ENCODE data around the gene GRWD1.

The GRWD1 gene

GRCh38 chr19:48433337-48433736, 12.4 kb upstream of the GRWD1 start:
- Histone ChIP-seq H2AFZ (ENCODE audit: insufficient read depth, low read length, poor library complexity) (no peak overlapping the region), H4K8ac (ENCODE audit: low read depth, low read length) (no peak overlapping the region)
- WGBS (ENCODE audit: extremely low coverage, insufficient coverage, insufficient read length) = no CpG with 5 or more reads among the region's 8 CpGs

GRCh38 chr19:48436586-48436985, 9.2 kb upstream of the GRWD1 start:
- Histone ChIP-seq H4K91ac (ENCODE audit: low read depth, low read length) (peak overlapping the region; percentile 27), H3K4me2 (ENCODE audit: low read length) (no peak overlapping the region), H3K27me3 (ENCODE audit: insufficient read depth, low read length) (no peaks in the 10 kb centered on the region), H2AK5ac (ENCODE audit: low read length) (no peak overlapping the region), H3K4me3 (ENCODE audit: low read depth, low read length) (no peak overlapping the region), H3K9ac (ENCODE audit: low read length) (no peak overlapping the region), H2AFZ (ENCODE audit: insufficient read depth, low read length, poor library complexity) (no peak overlapping the region), H3K18ac (ENCODE audit: low read length) (no peak overlapping the region), H3K23ac (ENCODE audit: low read length) (no peak overlapping the region), H2BK12ac (ENCODE audit: low read length) (peak overlapping the region; percentile 23), H2BK120ac (ENCODE audit: insufficient read depth, low read length, poor library complexity) (peak overlapping the region; percentile 9), H2BK5ac (ENCODE audit: low read depth, low read length, poor library complexity) (no peak overlapping the region), H3K9me3 (ENCODE audit: insufficient read depth, low read depth, low read length) (peaks cover 2% of the 10 kb centered on the region), H3K79me2 (ENCODE audit: control insufficient read depth, insufficient read depth, low read length, poor library complexity) (no peaks in the 10 kb centered on the region), H3K14ac (ENCODE audit: low read length) (no peak overlapping the region), H4K8ac (ENCODE audit: low read depth, low read length) (peak overlapping the region; percentile 0), H3K36me3 (ENCODE audit: control insufficient read depth in 1 of 2, insufficient read depth in 2 of 2, low read length in 2 of 2) (no peaks in the 10 kb centered on the region), H3K4ac (ENCODE audit: low read depth, low read length) (no peak overlapping the region), H3K4me1 (ENCODE audit: control insufficient read depth in 1 of 2, insufficient read depth in 2 of 2, low read length in 2 of 2) (peaks cover 21 to 23% of the 10 kb centered on the region in 2 experiments), H4K12ac (ENCODE audit: low read depth, low read length) (no peak overlapping the region), H3K27ac (ENCODE audit: low read depth, low read length) (peak overlapping the region; percentile 1), H3K79me1 (ENCODE audit: low read length) (peaks cover 13% of the 10 kb centered on the region)
- no peak for DNase-seq
- no CpG with 5 or more reads among the region's 5 CpGs for WGBS (ENCODE audit: extremely low coverage, insufficient coverage, insufficient read length)

More at GRCh38 chr19:48433337-48433736, 12.4 kb upstream of the GRWD1 start:
- Histone ChIP-seq H3K36me3 (ENCODE audit: control insufficient read depth in 1 of 2, insufficient read depth in 2 of 2, low read length in 2 of 2) (no peaks in the 10 kb centered on the region), H2BK120ac (ENCODE audit: insufficient read depth, low read length, poor library complexity) (no peak overlapping the region), H2AK5ac (ENCODE audit: low read length) (no peak overlapping the region), H3K27me3 (ENCODE audit: insufficient read depth, low read length) (no peaks in the 10 kb centered on the region), H3K27ac (ENCODE audit: low read depth, low read length) (no peak overlapping the region), H2BK5ac (ENCODE audit: low read depth, low read length, poor library complexity) (no peak overlapping the region), H3K9ac (ENCODE audit: low read length) (no peak overlapping the region), H3K18ac (ENCODE audit: low read length) (no peak overlapping the region), H4K91ac (ENCODE audit: low read depth, low read length) (no peak overlapping the region), H3K4me3 (ENCODE audit: low read depth, low read length) (no peak overlapping the region), H3K4ac (ENCODE audit: low read depth, low read length) (no peak overlapping the region), H4K12ac (ENCODE audit: low read depth, low read length) (no peak overlapping the region), H3K4me2 (ENCODE audit: low read length) (no peak overlapping the region), H3K9me3 (ENCODE audit: insufficient read depth, low read depth, low read length) (peaks cover 2% of the 10 kb centered on the region), H3K14ac (ENCODE audit: low read length) (no peak overlapping the region), H2BK12ac (ENCODE audit: low read length) (no peak overlapping the region), H3K79me1 (ENCODE audit: low read length) (peaks cover 13% of the 10 kb centered on the region), H3K23ac (ENCODE audit: low read length) (no peak overlapping the region), H3K4me1 (ENCODE audit: control insufficient read depth in 1 of 2, insufficient read depth in 2 of 2, low read length in 2 of 2) (peaks cover 21 to 23% of the 10 kb centered on the region in 2 experiments), H3K79me2 (ENCODE audit: control insufficient read depth, insufficient read depth, low read length, poor library complexity) (no peaks in the 10 kb centered on the region)
- DNase-seq = no peak

GRCh38 chr19:48441360-48442050, 4.3 kb upstream of the GRWD1 start:
- Histone ChIP-seq H4K8ac (ENCODE audit: low read depth, low read length) (no peak overlapping the region), H2BK12ac (ENCODE audit: low read length) (no peak overlapping the region), H3K4me3 (ENCODE audit: low read depth, low read length) (no peak overlapping the region), H3K4ac (ENCODE audit: low read depth, low read length) (no peak overlapping the region), H4K12ac (ENCODE audit: low read depth, low read length) (no peak overlapping the region), H2AK5ac (ENCODE audit: low read length) (no peak overlapping the region), H3K23ac (ENCODE audit: low read length) (no peak overlapping the region), H3K18ac (ENCODE audit: low read length) (no peak overlapping the region), H4K91ac (ENCODE audit: low read depth, low read length) (no peak overlapping the region), H2BK120ac (ENCODE audit: insufficient read depth, low read length, poor library complexity) (no peak overlapping the region), H2AFZ (ENCODE audit: insufficient read depth, low read length, poor library complexity) (no peak overlapping the region), H3K79me2 (ENCODE audit: control insufficient read depth, insufficient read depth, low read length, poor library complexity) (peaks cover 2% of the 10 kb centered on the region), H3K14ac (ENCODE audit: low read length) (no peak overlapping the region), H3K79me1 (ENCODE audit: low read length) (peaks cover 14% of the 10 kb centered on the region), H3K27me3 (ENCODE audit: insufficient read depth, low read length) (no peaks in the 10 kb centered on the region), H3K9me3 (ENCODE audit: insufficient read depth, low read depth, low read length) (peaks cover 2% of the 10 kb centered on the region), H3K4me1 (ENCODE audit: control insufficient read depth in 1 of 2, insufficient read depth in 2 of 2, low read length in 2 of 2) (peaks cover 23 to 25% of the 10 kb centered on the region in 2 experiments), H3K36me3 (ENCODE audit: control insufficient read depth in 1 of 2, insufficient read depth in 2 of 2, low read length in 2 of 2) (peaks cover 0 to under 1% of the 10 kb centered on the region in 2 experiments), H3K4me2 (ENCODE audit: low read length) (no peak overlapping the region), H3K27ac (ENCODE audit: low read depth, low read length) (no peak overlapping the region), H2BK5ac (ENCODE audit: low read depth, low read length, poor library complexity) (no peak overlapping the region), H3K9ac (ENCODE audit: low read length) (no peak overlapping the region)
- DNase-seq = no peak
- WGBS (ENCODE audit: extremely low coverage, insufficient coverage, insufficient read length) = no CpG with 5 or more reads among the region's 20 CpGs

DNA sequence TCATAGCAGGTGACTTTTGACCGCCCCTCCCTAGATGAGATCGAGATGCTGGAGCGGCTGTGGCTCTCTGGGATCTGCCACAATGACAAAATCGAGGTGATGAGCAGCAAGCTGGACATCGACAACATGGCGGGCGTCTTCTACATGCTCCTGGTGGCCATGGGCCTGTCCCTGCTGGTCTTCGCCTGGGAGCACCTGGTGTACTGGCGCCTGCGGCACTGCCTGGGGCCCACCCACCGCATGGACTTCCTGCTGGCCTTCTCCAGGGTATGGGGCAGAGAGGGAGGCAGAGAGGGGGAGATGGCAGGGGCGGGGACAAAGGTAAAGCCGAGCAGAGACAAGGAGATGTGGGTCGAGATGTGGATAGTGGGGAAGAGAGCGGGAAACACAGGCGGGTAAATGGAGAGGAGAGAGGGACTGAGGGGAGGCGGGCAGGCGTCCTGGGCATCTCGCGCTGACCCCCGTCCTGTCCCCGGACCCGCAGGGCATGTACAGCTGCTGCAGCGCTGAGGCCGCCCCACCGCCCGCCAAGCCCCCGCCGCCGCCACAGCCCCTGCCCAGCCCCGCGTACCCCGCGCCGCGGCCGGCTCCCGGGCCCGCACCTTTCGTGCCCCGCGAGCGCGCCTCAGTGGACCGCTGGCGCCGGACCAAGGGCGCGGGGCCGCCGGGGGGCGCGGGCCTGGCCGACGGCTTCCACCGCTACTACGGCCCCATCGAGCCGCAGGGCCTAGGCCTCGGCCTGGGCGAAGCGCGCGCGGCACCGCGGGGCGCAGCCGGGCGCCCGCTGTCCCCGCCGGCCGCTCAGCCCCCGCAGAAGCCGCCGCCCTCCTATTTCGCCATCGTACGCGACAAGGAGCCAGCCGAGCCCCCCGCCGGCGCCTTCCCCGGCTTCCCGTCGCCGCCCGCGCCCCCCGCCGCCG, 3.4 kb upstream of the GRWD1 start:
- H2BK5ac ChIP-seq (ENCODE audit: low read depth, low read length, poor library complexity) = no peak overlapping the region
- H3K27ac ChIP-seq (ENCODE audit: low read depth, low read length) = no peak overlapping the region
- H3K36me3 ChIP-seq (ENCODE audit: control insufficient read depth in 1 of 2, insufficient read depth in 2 of 2, low read length in 2 of 2) = peaks cover 4 to 7% of the 10 kb centered on the region in 2 experiments
- no peak overlapping the region for H3K4me3 ChIP-seq (ENCODE audit: low read depth, low read length)
- H4K12ac ChIP-seq (ENCODE audit: low read depth, low read length) = no peak overlapping the region
- no peak overlapping the region for H4K91ac ChIP-seq (ENCODE audit: low read depth, low read length)
- no peak overlapping the region for H3K14ac ChIP-seq (ENCODE audit: low read length)
- H3K4me2 ChIP-seq (ENCODE audit: low read length) = no peak overlapping the region
- no peak overlapping the region for H3K9ac ChIP-seq (ENCODE audit: low read length)
- no peak overlapping the region for H2BK12ac ChIP-seq (ENCODE audit: low read length)
- peaks cover 6% of the 10 kb centered on the region for H3K79me1 ChIP-seq (ENCODE audit: low read length)
- WGBS (ENCODE audit: extremely low coverage, insufficient coverage, insufficient read length) = no CpG with 5 or more reads among the region's 94 CpGs
- no peak overlapping the region for H3K23ac ChIP-seq (ENCODE audit: low read length)
- H2AK5ac ChIP-seq (ENCODE audit: low read length) = no peak overlapping the region
- H3K18ac ChIP-seq (ENCODE audit: low read length) = no peak overlapping the region
- no peaks in the 10 kb centered on the region for H3K9me3 ChIP-seq (ENCODE audit: insufficient read depth, low read depth, low read length)
- peaks cover 16 to 17% of the 10 kb centered on the region in 2 experiments for H3K4me1 ChIP-seq (ENCODE audit: control insufficient read depth in 1 of 2, insufficient read depth in 2 of 2, low read length in 2 of 2)
- peak in 1 of 2 donors; percentile 10 for DNase-seq
- no peak overlapping the region for H3K4ac ChIP-seq (ENCODE audit: low read depth, low read length)
- peaks cover 2% of the 10 kb centered on the region for H3K79me2 ChIP-seq (ENCODE audit: control insufficient read depth, insufficient read depth, low read length, poor library complexity)
- H4K8ac ChIP-seq (ENCODE audit: low read depth, low read length) = no peak overlapping the region
- no peaks in the 10 kb centered on the region for H3K27me3 ChIP-seq (ENCODE audit: insufficient read depth, low read length)
- H2AFZ ChIP-seq (ENCODE audit: insufficient read depth, low read length, poor library complexity) = no peak overlapping the region
- no peak overlapping the region for H2BK120ac ChIP-seq (ENCODE audit: insufficient read depth, low read length, poor library complexity)
